WTC11 (cell line): ENCODE measurements around the gene MICAL3. TPM values are rescaled to one million over a fixed set of nuclear protein-coding genes. Genes with fewer than 3 reads are reported as not detected.

Experiments
- ATAC-seq: fragments of 200-7000 bp; cut with Tn5 transposase; 2 replicates; pipeline ENCODE4 v1.10.0; 2021; ENCODE audit warnings: mild to moderate bottlenecking, moderate library complexity
- CTCF ChIA-PET: fragments of 300-600 bp; sonication (Branson Sonifier 250); formaldehyde crosslinking; loops from one replicate; lab custom pipeline; 2021; ENCODE audit warnings: antibody characterized with exemption; lab: Charles Lee
- POLR2A ChIA-PET: fragments of 350-600 bp; sonication (Branson Sonifier 250); formaldehyde crosslinking; loops from one replicate; lab custom pipeline; 2021; ENCODE audit warnings: antibody characterized with exemption; lab: Charles Lee
- DNase-seq: peaks from one replicate; pipeline ENCODE4 v3.0.0; 2021; ENCODE audit warnings: low spot score
- H3K27ac Mint-ChIP-seq: 2 replicates; pipeline ENCODE4 v1.8.0; 2021; ENCODE audit warnings: mixed read lengths
- H3K27me3 Mint-ChIP-seq: 2 replicates; pipeline ENCODE4 v1.8.0; 2021; ENCODE audit warnings: low read depth, mild to moderate bottlenecking, moderate library complexity, mixed read lengths
- H3K36me3 Mint-ChIP-seq: 2 replicates; pipeline ENCODE4 v1.8.0; 2021; ENCODE audit warnings: mixed read lengths
- H3K4me1 Mint-ChIP-seq: 2 replicates; pipeline ENCODE4 v1.8.0; 2022; ENCODE audit warnings: mixed read lengths
- H3K4me3 Mint-ChIP-seq: 2 replicates; pipeline ENCODE4 v1.8.0; 2021; ENCODE audit warnings: mild to moderate bottlenecking, moderate library complexity, mixed read lengths
- H3K9me3 Mint-ChIP-seq: 2 replicates; pipeline ENCODE4 v1.8.0; 2021; ENCODE audit warnings: mixed read lengths
- ATF6 ChIP-seq: sonication (generic); formaldehyde crosslinking; IDR thresholded peaks from 2 replicates; pipeline ENCODE4 v1.8.1; 2023; ENCODE audit warnings: mild to moderate bottlenecking, missing genetic modification reagents
- ERG ChIP-seq: fragments of 250-450 bp; sonication (Bioruptor Pico); IDR thresholded peaks from 2 replicates; pipeline ENCODE4 v1.8.0; 2021; ENCODE audit warnings: mild to moderate bottlenecking
- FOXP4 ChIP-seq: sonication (generic); formaldehyde crosslinking; IDR thresholded peaks from 2 replicates; pipeline ENCODE4 v1.8.0; 2022; ENCODE audit warnings: mild to moderate bottlenecking, missing genetic modification reagents
- RELA ChIP-seq: sonication (generic); formaldehyde crosslinking; IDR thresholded peaks from 2 replicates; pipeline ENCODE4 v1.8.1; 2022; ENCODE audit warnings: missing genetic modification reagents, mild to moderate bottlenecking, borderline replicate concordance
- SP1 ChIP-seq: sonication (generic); formaldehyde crosslinking; conservative IDR thresholded peaks from 2 replicates; pipeline ENCODE4 v1.8.1; 2022; ENCODE audit warnings: missing genetic modification reagents
- ZNF219 ChIP-seq: sonication (generic); formaldehyde crosslinking; IDR thresholded peaks from 2 replicates; pipeline ENCODE4 v1.8.0; 2023; ENCODE audit warnings: missing genetic modification reagents, mild to moderate bottlenecking, borderline replicate concordance
- ZNF512 ChIP-seq: sonication (generic); formaldehyde crosslinking; IDR thresholded peaks from 2 replicates; pipeline ENCODE4 v1.8.1; 2022; ENCODE audit warnings: missing genetic modification reagents, borderline replicate concordance
- total RNA-seq: library from RNA; stranded (reverse); gene quantifications from 3 replicates; pipeline ENCODE4 v1.2.3, GENCODE V29; 2021
- TF ChIP-seq, protein P1 (sequence below): sonication (generic); formaldehyde crosslinking; IDR thresholded peaks from 2 replicates; pipeline ENCODE4 v1.8.0; 2023; ENCODE audit warnings: mild to moderate bottlenecking, missing genetic modification reagents
- TF ChIP-seq, protein P2 (sequence below): fragments of 250-450 bp; sonication (Bioruptor Pico); IDR thresholded peaks from 2 replicates; pipeline ENCODE4 v2.1.2; 2022; ENCODE audit warnings: mild to moderate bottlenecking, moderate library complexity
- TF ChIP-seq, protein P3 (sequence below): sonication (generic); formaldehyde crosslinking; IDR thresholded peaks from 2 replicates; pipeline ENCODE4 v1.8.0; 2022; ENCODE audit warnings: mild to moderate bottlenecking, missing genetic modification reagents
- TF ChIP-seq, protein P4 (sequence below): sonication (generic); formaldehyde crosslinking; IDR thresholded peaks from 2 replicates; pipeline ENCODE4 v1.8.1; 2023; ENCODE audit warnings: mild to moderate bottlenecking, moderate library complexity, missing genetic modification reagents

Gene MICAL3
- total RNA-seq, 1 experiment from 2014 or later = 41.2 TPM

- no peak for ATAC-seq
- TF ChIP-seq, protein P1, sequence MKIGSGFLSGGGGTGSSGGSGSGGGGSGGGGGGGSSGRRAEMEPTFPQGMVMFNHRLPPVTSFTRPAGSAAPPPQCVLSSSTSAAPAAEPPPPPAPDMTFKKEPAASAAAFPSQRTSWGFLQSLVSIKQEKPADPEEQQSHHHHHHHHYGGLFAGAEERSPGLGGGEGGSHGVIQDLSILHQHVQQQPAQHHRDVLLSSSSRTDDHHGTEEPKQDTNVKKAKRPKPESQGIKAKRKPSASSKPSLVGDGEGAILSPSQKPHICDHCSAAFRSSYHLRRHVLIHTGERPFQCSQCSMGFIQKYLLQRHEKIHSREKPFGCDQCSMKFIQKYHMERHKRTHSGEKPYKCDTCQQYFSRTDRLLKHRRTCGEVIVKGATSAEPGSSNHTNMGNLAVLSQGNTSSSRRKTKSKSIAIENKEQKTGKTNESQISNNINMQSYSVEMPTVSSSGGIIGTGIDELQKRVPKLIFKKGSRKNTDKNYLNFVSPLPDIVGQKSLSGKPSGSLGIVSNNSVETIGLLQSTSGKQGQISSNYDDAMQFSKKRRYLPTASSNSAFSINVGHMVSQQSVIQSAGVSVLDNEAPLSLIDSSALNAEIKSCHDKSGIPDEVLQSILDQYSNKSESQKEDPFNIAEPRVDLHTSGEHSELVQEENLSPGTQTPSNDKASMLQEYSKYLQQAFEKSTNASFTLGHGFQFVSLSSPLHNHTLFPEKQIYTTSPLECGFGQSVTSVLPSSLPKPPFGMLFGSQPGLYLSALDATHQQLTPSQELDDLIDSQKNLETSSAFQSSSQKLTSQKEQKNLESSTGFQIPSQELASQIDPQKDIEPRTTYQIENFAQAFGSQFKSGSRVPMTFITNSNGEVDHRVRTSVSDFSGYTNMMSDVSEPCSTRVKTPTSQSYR = no peak
- TF ChIP-seq ATF6 (CRISPR knock-in tag) = no peak
- TF ChIP-seq ZNF512 (CRISPR knock-in tag) = no peak
- CTCF ChIA-PET = interaction anchor here (1.0 to 5.3 kb wide), 3 partner anchors 28 to 294 kb away, joined by 3 to 51 read pairs (median 5); no protein-coding TSS in a partner anchor
- DNase-seq = no peak
- H3K4me3 Mint-ChIP-seq = no peak overlapping the region
- no peaks in the 10 kb centered on the region for H3K9me3 Mint-ChIP-seq
- H3K36me3 Mint-ChIP-seq = no peaks in the 10 kb centered on the region
- H3K27ac Mint-ChIP-seq = no peak overlapping the region
- H3K4me1 Mint-ChIP-seq = peaks cover 23% of the 10 kb centered on the region
- POLR2A ChIA-PET = no interaction called here
- no peaks in the 10 kb centered on the region; the same call in 1 of the 2 replicates for H3K27me3 Mint-ChIP-seq
Measured at GRCh38 chr22:17782158-17782557, 242.2 kb downstream of the MICAL3 start.

DNA sequence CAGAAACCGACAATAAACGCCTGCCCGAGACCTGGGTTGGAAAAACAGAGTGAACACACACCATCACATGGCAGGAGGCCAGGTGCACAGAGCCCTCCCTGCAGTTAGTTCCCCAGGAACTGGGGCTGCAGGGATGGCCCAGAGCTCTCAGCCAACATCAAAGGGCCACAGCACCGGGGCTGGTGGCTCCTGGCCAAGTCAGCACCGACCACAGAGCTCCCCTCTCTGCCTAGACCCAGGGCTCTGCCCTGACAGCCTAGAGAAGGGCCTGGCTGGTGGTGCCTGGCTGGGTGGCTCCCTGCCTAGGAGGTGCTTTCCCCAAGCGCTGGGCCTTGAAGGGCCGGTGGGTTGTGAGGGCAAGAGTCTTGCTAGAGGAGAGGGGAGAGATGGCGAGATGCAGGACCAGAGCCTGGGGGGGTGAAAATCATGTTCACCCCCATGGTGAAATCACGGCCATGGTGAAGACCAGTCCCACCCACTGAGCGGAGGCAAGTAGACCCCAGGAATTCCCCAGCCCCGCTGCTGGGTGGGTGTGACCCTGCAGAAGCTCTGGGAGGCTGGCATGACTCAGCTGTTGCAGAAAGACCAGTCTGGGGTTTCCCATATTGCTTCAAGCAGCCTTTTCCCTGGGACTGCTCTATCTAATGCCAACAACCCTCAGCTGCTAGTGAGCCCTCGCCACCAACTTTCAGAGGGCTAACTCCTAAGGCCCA, 242.9 kb downstream of the MICAL3 start:
- Mint-ChIP-seq H3K4me3 (no peak overlapping the region), H3K27ac (no peak overlapping the region), H3K36me3 (no peaks in the 10 kb centered on the region), H3K9me3 (no peaks in the 10 kb centered on the region), H3K4me1 (peaks cover 17% of the 10 kb centered on the region), H3K27me3 (no peaks in the 10 kb centered on the region; the same call in 1 of the 2 replicates)
- POLR2A ChIA-PET = no interaction called here
- no peak for ATAC-seq
- CTCF ChIA-PET = interaction anchor here (1.0 to 5.3 kb wide), 4 partner anchors 27 to 295 kb away, joined by 3 to 51 read pairs (median 8); no protein-coding TSS in a partner anchor
- TF ChIP-seq, protein P2, sequence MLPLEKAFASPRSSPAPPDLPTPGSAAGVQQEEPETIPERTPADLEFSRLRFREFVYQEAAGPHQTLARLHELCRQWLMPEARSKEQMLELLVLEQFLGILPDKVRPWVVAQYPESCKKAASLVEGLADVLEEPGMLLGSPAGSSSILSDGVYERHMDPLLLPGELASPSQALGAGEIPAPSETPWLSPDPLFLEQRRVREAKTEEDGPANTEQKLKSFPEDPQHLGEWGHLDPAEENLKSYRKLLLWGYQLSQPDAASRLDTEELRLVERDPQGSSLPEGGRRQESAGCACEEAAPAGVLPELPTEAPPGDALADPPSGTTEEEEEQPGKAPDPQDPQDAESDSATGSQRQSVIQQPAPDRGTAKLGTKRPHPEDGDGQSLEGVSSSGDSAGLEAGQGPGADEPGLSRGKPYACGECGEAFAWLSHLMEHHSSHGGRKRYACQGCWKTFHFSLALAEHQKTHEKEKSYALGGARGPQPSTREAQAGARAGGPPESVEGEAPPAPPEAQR = no peak
- TF ChIP-seq ERG (no peak), SP1 (CRISPR knock-in tag) (no peak), RELA (CRISPR knock-in tag) (no peak), FOXP4 (CRISPR knock-in tag) (no peak), ZNF219 (CRISPR knock-in tag) (no peak)
- TF ChIP-seq, protein P3, sequence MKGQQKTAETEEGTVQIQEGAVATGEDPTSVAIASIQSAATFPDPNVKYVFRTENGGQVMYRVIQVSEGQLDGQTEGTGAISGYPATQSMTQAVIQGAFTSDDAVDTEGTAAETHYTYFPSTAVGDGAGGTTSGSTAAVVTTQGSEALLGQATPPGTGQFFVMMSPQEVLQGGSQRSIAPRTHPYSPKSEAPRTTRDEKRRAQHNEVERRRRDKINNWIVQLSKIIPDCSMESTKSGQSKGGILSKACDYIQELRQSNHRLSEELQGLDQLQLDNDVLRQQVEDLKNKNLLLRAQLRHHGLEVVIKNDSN (CRISPR knock-in tag) = no peak
- TF ChIP-seq, protein P4, sequence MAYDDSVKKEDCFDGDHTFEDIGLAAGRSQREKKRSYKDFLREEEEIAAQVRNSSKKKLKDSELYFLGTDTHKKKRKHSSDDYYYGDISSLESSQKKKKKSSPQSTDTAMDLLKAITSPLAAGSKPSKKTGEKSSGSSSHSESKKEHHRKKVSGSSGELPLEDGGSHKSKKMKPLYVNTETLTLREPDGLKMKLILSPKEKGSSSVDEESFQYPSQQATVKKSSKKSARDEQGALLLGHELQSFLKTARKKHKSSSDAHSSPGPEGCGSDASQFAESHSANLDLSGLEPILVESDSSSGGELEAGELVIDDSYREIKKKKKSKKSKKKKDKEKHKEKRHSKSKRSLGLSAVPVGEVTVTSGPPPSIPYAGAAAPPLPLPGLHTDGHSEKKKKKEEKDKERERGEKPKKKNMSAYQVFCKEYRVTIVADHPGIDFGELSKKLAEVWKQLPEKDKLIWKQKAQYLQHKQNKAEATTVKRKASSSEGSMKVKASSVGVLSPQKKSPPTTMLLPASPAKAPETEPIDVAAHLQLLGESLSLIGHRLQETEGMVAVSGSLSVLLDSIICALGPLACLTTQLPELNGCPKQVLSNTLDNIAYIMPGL = no peak
- no peak for DNase-seq
